ENCODE measurements around the gene EIF2S1. TPM values are rescaled to one million over a fixed set of nuclear protein-coding genes. Genes with fewer than 3 reads are reported as not detected.

Gene EIF2S1
- total and polyA plus RNA-seq, 2 of the 13 experiments (the other 11 are each of a cell fraction or from before 2014, with no cell fraction given): 49.1 to 246 TPM

DNA sequence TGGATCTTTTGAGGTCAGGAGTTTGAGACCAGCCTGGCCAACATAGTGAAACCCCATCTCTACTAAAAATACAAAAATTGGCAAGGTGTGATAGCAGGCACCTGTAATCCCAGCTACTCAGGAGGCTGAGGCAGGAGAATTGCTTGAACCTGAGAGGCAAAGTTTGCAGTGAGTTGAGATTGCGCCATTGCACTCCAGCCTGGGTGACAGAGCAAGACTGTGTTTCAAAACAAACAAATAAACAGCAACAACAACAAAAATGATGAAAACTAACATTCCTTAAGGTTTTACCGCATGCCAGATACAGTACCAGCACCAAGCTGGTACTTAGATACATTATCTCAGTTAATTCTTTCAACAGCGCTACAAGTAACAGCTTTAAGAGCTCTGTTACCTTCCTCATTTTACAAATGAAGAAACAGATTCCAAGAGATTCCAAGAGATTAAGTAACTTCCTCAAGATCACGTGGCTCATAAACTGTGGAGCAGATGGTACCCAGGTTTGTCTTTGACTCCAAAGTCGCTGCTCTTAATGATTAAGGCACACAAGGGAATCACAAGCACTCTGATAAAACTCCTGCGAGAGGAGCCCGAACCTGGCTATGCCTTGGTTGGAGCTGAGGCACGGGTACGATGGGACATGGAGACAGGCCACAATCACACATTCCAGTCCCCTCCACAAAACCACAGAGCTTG, 69.5 kb downstream of the EIF2S1 start (continued):
- TF ChIP-seq, protein P1, sequence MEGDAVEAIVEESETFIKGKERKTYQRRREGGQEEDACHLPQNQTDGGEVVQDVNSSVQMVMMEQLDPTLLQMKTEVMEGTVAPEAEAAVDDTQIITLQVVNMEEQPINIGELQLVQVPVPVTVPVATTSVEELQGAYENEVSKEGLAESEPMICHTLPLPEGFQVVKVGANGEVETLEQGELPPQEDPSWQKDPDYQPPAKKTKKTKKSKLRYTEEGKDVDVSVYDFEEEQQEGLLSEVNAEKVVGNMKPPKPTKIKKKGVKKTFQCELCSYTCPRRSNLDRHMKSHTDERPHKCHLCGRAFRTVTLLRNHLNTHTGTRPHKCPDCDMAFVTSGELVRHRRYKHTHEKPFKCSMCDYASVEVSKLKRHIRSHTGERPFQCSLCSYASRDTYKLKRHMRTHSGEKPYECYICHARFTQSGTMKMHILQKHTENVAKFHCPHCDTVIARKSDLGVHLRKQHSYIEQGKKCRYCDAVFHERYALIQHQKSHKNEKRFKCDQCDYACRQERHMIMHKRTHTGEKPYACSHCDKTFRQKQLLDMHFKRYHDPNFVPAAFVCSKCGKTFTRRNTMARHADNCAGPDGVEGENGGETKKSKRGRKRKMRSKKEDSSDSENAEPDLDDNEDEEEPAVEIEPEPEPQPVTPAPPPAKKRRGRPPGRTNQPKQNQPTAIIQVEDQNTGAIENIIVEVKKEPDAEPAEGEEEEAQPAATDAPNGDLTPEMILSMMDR (CRISPR knock-in tag; IDR thresholded peaks at IDR 0.05): no peak
- TF ChIP-seq ZNF446 (CRISPR knock-in tag; IDR thresholded peaks at IDR 0.05) (no peak), ZNF883 (CRISPR knock-in tag; IDR thresholded peaks at IDR 0.05; ENCODE audit: not compliant biosample characterization) (no peak), ZNF17 (CRISPR knock-in tag; IDR thresholded peaks at IDR 0.05) (no peak)

DNA sequence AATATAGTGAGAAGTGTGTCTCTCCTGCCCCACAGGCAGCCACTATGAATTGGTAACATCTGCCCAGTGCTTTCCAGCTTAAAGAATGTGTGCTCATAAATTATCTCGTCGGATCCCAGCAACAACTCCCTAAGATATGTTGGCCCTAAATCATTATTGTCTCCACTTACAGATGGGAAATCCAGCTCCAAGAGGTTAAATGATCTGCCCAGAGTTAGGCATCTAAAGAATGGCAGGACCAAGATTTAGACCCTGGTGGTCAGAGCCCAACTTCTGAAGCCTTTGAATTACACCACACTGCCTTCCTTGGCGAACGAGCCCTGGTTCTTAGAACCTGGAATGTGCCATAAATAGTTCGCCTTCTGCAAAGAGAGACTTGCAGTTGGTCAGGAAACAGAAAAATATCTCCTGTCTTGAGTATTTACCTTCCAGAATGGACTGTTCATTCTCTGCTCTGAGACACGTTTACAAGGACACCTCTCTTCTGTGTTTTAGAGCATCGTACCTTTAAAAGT, 72.0 kb downstream of the EIF2S1 start:
- no peaks in the 10 kb centered on the region for H3K79me2 ChIP-seq (ENCODE audit: insufficient read depth, low read length)
- intact Hi-C loops (cut with micrococcal nuclease; ENCODE audit: unreplicated experiment): no loop called here
- H4K20me1 ChIP-seq (ENCODE audit: insufficient read depth, low read length): no peaks in the 10 kb centered on the region
- CTCF ChIA-PET (ENCODE audit: low intra/inter-chr PET ratio, low total read pairs): no interaction called here
- POLR2A ChIA-PET: no interaction called here
- H2AFZ ChIP-seq (ENCODE audit: low read length): no peak overlapping the region
- H3K27ac ChIP-seq (ENCODE audit: extremely low read length, insufficient read depth, low read length): no peak overlapping the region
- FAIRE-seq (no peak), DNase-seq (ENCODE audit: low spot score) (no peak), ATAC-seq (no peak)
- TF ChIP-seq ZKSCAN1 (IDR thresholded peaks at IDR 0.05; ENCODE audit: low read length) (no peak), ZNF724P (CRISPR knock-in tag; IDR thresholded peaks at IDR 0.05; ENCODE audit: borderline replicate concordance) (no peak), MATR3 (CRISPR knock-in tag; IDR thresholded peaks at IDR 0.05) (no peak), HNRNPH1 (optimal IDR thresholded peaks at IDR 0.05; ENCODE audit: low read depth, low read length) (no peak), DR1 (CRISPR knock-in tag; IDR thresholded peaks at IDR 0.05) (no peak), AHR (CRISPR knock-in tag; IDR thresholded peaks at IDR 0.05) (no peak), GABPB1 (CRISPR knock-in tag; IDR thresholded peaks at IDR 0.05) (no peak), ZNF124 (CRISPR knock-in tag; IDR thresholded peaks at IDR 0.05) (no peak), ZNF335 (CRISPR knock-in tag; IDR thresholded peaks at IDR 0.05) (no peak), BHLHE40 (IDR thresholded peaks at IDR 0.05; ENCODE audit: low read length) (no peak), SRSF1 (optimal IDR thresholded peaks at IDR 0.05; ENCODE audit: low read depth, low read length) (no peak), TBL1XR1 (IDR thresholded peaks at IDR 0.05; ENCODE audit: borderline replicate concordance, low read length, partially characterized antibody) (no peak), SSRP1 (CRISPR knock-in tag; IDR thresholded peaks at IDR 0.05) (no peak), ZNF547 (CRISPR knock-in tag; IDR thresholded peaks at IDR 0.05) (no peak)
- TF ChIP-seq, protein P2, sequence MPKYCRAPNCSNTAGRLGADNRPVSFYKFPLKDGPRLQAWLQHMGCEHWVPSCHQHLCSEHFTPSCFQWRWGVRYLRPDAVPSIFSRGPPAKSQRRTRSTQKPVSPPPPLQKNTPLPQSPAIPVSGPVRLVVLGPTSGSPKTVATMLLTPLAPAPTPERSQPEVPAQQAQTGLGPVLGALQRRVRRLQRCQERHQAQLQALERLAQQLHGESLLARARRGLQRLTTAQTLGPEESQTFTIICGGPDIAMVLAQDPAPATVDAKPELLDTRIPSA (CRISPR knock-in tag; IDR thresholded peaks at IDR 0.05; ENCODE audit: borderline replicate concordance): no peak
- TF ChIP-seq, protein P3, sequence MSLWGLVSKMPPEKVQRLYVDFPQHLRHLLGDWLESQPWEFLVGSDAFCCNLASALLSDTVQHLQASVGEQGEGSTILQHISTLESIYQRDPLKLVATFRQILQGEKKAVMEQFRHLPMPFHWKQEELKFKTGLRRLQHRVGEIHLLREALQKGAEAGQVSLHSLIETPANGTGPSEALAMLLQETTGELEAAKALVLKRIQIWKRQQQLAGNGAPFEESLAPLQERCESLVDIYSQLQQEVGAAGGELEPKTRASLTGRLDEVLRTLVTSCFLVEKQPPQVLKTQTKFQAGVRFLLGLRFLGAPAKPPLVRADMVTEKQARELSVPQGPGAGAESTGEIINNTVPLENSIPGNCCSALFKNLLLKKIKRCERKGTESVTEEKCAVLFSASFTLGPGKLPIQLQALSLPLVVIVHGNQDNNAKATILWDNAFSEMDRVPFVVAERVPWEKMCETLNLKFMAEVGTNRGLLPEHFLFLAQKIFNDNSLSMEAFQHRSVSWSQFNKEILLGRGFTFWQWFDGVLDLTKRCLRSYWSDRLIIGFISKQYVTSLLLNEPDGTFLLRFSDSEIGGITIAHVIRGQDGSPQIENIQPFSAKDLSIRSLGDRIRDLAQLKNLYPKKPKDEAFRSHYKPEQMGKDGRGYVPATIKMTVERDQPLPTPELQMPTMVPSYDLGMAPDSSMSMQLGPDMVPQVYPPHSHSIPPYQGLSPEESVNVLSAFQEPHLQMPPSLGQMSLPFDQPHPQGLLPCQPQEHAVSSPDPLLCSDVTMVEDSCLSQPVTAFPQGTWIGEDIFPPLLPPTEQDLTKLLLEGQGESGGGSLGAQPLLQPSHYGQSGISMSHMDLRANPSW (CRISPR knock-in tag; IDR thresholded peaks at IDR 0.05; ENCODE audit: borderline replicate concordance): no peak
- H3K4me2 ChIP-seq (ENCODE audit: low read depth, low read length): no peak overlapping the region
- no peak overlapping the region for H3K4me3 ChIP-seq (replicated peaks in 1 of 3; ENCODE audit: insufficient read depth in 1 of 3, low read depth in 2 of 3, low read length in 3 of 3)
- BruUV-seq (replicated peaks): no TSS peak
- in situ Hi-C loops (cut with HindIII; ENCODE audit: extremely low pct_ligation_motif_present, low pct_unique_long_range_greater_than_20kb): no loop called here
- no peaks in the 10 kb centered on the region for H3K9me3 ChIP-seq (ENCODE audit: low read length)
- no peaks in the 10 kb centered on the region for H3K36me3 ChIP-seq (replicated peaks in 1 of 2; ENCODE audit: control insufficient read depth in 1 of 2, insufficient read depth in 2 of 2, low read length in 2 of 2)
- 59% methylated on average over 7 of the region's 7 CpGs for WGBS (ENCODE audit: low lambda C conversion rate)
- H3K9ac ChIP-seq (ENCODE audit: insufficient read depth, low read depth, low read length): no peak overlapping the region
- peaks cover 0 to 19% of the 10 kb centered on the region in 2 experiments; a peak in 3 of 5 replicates for H3K27me3 ChIP-seq (ENCODE audit: control insufficient read depth in 1 of 2, insufficient read depth in 2 of 2, low read length in 2 of 2)
- H3K4me1 ChIP-seq (ENCODE audit: insufficient read depth, low read length): peaks cover 37% of the 10 kb centered on the region
